Right cardiac atrium (tissue), 5 donors: ENCODE results near the gene ZNF737. TPM values are rescaled to one million over a fixed set of nuclear protein-coding genes. Genes with fewer than 3 reads are reported as not detected.
"Not testable (repeated sequence)": the region's sequence is repeated elsewhere in the genome, so short reads cannot be mapped to it uniquely, and the experiment has no call there.

Source experiments
- ATAC-seq, 2 donors: fragments of 200-7000 bp; cut with Tn5 transposase; one replicate each; pipeline versions ENCODE4 v1.8.0 to v1.9.1; 2020; ENCODE audit warnings: moderate library complexity in 2 of 2, mild to moderate bottlenecking in 1 of 2
- DNase-seq, 3 donors: peaks; one replicate each; pipeline ENCODE4 v3.0.0-alpha.2; 2020
- H3K27ac ChIP-seq: one replicate; pipeline ENCODE4 v1.5.1; 2013; ENCODE audit warnings: mild to moderate bottlenecking, low read length, control low read depth, moderate library complexity
- H3K27me3 ChIP-seq: one replicate; pipeline ENCODE4 v1.6.1; 2013; ENCODE audit not compliant: control insufficient read depth, insufficient read depth
- H3K4me1 ChIP-seq: one replicate; pipeline ENCODE4 v1.6.1; 2013; ENCODE audit warnings: low read length; ENCODE audit not compliant: control insufficient read depth, insufficient read depth
- H3K4me3 ChIP-seq: one replicate; pipeline ENCODE4 v1.5.1; 2013; ENCODE audit warnings: low read length, control low read depth
- H3K9me3 ChIP-seq: one replicate; pipeline ENCODE4 v1.6.1; 2013; ENCODE audit warnings: low read length; ENCODE audit not compliant: control insufficient read depth
- WGBS: extraction: QIAGEN DNeasy Blood & Tissue Kit; methylation state at CpG from one replicate; pipeline ENCODE4 v1.1.7; 2013; 5-methylcytosine and 5-hydroxymethylcytosine counted together
- intact Hi-C, 4 donors: fragments of 100-400 bp; cut with DNase I; formaldehyde crosslinking; loops; one replicate each; pipeline versions ENCODE4 v1.11.0 to v1.14.0; 2022 to 2023
- long read RNA-seq, 4 donors: library from polyadenylated mRNA; unstranded; transcript quantifications; one replicate each; pipeline ENCODE4 v2.0.0, GENCODE V29; 2020 to 2021
- polyA plus RNA-seq: library from polyadenylated mRNA; stranded (reverse); fragments of 200-250 nt; gene quantifications from one replicate; pipeline ENCODE4 v1.2.3, GENCODE V29; 2013
- total RNA-seq, 4 donors: library from RNA; stranded (reverse); fragmentation: NEBNext Ultra II Directional; extraction: Animal tissue kit (Norgen Biotek cat#: 25700); gene quantifications; one replicate each; pipeline ENCODE4 v1.2.1, GENCODE V29; 2021
- donor health status: healthy with polysubstance abuse.
- donor health status: DM: no; HTN: yes; CAD: no.
- donor health status: DM: no; HTN: no; CAD: no.
- donor health status: DM: no; HTN: yes; CAD: no; lungs with severe emphysema.
- donor health status: DM: yes; HTN: yes; CAD: no.

ZNF737 gene
- 1 to 10 TPM; 4.8 to 6.4 (median 5.8) TPM for total RNA-seq
- 3.6 TPM for polyA plus RNA-seq
- long read RNA-seq, donor 1, partial matches to known transcripts, result 0 of 6 reads
- long read RNA-seq, donor 1, other reads (novel, unspliced or antisense), result 5 of 6 reads
- long read RNA-seq, donor 2, partial matches to known transcripts, result 0 of 2 reads
- long read RNA-seq, donor 2, other reads (novel, unspliced or antisense), result 2 of 2 reads
- long read RNA-seq, donor 3, partial matches to known transcripts, result 0 of 2 reads
- long read RNA-seq, donor 3, other reads (novel, unspliced or antisense), result 0 of 2 reads
- long read RNA-seq, donor 4, partial matches to known transcripts, result 0 of 1 reads
- long read RNA-seq, donor 4, other reads (novel, unspliced or antisense), result 1 of 1 reads

DNA sequence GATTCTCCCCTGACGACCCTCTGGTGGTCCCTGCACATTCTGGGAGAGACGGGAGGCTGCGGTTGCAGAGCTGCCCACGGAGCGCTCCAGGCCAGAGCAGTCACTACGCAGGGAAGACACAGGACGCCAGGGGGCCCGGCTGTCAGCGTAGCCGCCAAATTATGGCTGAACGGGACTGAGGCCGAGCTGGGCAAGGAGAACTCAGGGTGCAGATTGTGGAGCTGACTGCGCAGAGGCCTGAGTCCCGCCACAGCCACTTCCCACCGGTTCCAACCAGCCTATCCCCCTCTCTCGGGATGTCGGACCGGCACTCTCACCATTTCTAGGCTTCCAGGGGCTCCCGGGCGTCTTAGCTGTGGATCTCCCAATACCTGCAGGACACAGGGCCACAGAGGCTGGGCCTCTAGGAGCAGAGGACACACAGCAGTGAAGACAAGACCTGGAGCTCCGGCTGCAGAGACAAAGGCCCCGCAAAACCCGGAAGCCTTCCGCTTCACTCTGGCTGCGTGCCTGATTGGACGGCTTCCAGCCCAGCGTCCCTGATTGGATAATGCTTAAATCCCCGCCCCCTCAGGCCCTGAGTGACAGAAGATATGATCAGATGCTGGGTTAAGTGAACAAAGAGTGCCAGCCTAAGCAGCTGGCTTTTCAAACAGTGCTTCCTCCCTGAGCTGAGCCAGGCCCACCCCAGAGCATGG, at the start of gene ZNF737:
Gene ZNF737 (minus strand): TSS at position 461 of the 698 bp plus-strand sequence. CDS start 141 bp downstream, at position 320.
- Histone ChIP-seq H3K27me3 (no peaks in the 10 kb centered on the region), H3K4me3 (peak within 1 kb of the TSS; percentile 83), H3K27ac (peak within 1 kb of the TSS; percentile 96), H3K9me3 (no peaks in the 10 kb centered on the region), H3K4me1 (peaks cover 4% of the 10 kb centered on the region)
- ATAC-seq (peak; percentile 98 to 99), DNase-seq (peak; percentile 97 to 99 (median 98))
- intact Hi-C loops, result no loop called here
- WGBS, result under 1% methylated on average over 28 of the region's 28 CpGs

DNA sequence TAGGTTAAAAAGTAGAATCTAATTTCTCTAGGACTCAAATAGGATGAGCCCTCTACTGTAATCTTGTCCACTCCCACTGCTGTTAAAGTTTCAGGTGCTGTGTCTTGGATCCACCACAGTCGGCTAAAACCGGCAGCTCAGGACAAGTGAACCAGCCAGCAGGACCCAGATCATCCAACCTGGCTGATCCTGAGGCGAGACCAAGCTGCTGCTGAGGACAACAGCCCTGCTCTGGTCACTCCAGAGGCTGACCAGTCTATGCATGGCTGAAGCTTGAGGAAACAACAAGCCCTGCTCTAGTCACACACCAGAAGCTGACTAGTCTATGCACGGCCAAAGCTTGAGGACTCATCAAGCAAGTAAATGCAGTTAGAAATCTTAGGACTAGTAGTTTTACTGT, 49.4 kb upstream of the ZNF737 start:
- 88% methylated on average over 4 of the region's 4 CpGs for WGBS

DNA sequence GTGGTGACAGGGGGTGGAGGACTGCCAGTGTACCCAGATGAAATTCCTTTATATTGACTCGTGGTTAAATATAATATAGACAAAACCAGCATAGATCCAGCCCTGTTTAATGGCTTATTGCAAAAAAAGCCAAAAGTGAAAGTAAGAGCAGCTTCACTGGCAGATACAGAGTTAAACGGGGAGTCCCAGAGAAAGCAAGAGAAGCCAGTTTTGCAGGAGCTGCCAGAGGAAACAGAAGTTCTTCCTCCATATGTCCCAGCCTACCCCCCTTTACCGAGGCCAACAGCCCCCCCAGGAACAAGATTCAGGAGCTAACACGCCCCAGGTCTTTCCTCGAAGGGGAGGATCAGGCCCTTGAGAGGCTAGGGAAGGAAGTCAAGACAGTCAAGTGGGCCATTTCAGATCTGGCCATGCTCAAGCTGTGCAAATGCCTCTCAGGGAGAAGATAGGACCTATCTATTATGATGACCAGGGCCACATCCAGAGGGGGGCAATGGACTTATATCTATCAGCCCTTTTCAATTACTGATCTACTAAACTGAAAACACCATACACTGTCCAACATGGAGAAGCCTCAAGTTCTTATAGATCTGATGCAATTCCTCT, 47.2 kb upstream of the ZNF737 start:
- H3K4me3 ChIP-seq, result peak overlapping the region; percentile 8
- H3K27ac ChIP-seq, result no peak overlapping the region
- intact Hi-C loops, result no loop called here
- no peak for ATAC-seq
- no peak for DNase-seq
- no peaks in the 10 kb centered on the region for H3K4me1 ChIP-seq
- WGBS, result 38% methylated on average over 5 of the region's 5 CpGs
- H3K9me3 ChIP-seq, result no peaks in the 10 kb centered on the region
- H3K27me3 ChIP-seq, result no peaks in the 10 kb centered on the region

More for the DNA sequence above, 49.4 kb upstream of the ZNF737 start:
- H3K4me1 ChIP-seq, ATAC-seq, DNase-seq, H3K27me3 ChIP-seq, H3K4me3 ChIP-seq, H3K9me3 ChIP-seq, H3K27ac ChIP-seq: not testable (repeated sequence)
- intact Hi-C loops, result loop anchor here in 1 of 4 donors (5.0 kb wide), 1 partner anchor 87 kb away; no protein-coding TSS in a partner anchor

DNA sequence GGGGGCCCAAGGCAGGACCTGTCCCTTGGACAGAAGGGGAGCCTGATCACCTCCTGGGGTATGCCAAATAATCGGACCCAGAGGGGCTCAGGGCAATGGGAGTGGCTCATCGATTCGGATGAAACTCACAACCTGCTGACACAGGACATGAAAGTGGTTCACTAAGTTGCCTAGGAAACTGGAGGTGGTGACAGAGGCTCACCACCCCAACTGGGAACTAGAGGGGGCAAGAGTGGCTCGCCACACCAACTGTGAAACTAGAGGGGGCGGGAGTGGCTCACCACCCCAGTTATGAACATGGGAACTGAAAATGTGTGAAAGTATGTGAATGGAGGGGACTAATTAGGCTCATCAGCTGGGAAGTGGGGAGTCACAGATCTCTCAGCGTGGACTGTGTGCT, 46.3 kb upstream of the ZNF737 start:
- ATAC-seq, result peak in 1 of 2 donors; percentile 33
- H3K27ac ChIP-seq, result no peak overlapping the region

DNA sequence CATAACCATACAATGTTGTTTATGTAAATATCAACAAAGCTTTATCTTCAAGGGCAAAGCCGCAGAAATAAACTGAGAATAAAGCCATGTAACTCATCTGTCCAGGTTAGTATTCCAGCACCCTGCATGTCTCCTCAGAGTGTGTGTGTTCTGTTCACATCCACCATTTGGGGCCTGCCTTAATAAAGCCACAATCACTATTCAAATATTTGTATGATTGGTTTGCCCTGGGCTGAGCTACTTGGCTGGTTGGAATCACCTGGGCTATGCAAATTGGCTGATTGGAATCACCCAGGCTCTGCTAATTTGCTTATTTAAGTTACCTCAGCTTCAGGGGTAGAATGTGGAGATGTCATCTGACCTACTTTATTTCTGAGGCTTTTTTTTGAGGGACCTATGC, 42.4 kb upstream of the ZNF737 start:
- H3K9me3 ChIP-seq, result no peaks in the 10 kb centered on the region
- 97% methylated on average over 1 of the region's 1 CpG for WGBS
- intact Hi-C loops, result no loop called here
- H3K27me3 ChIP-seq, result no peaks in the 10 kb centered on the region
- ATAC-seq, result no peak
- no peak for DNase-seq
- no peak overlapping the region for H3K4me3 ChIP-seq
- H3K4me1 ChIP-seq, result no peaks in the 10 kb centered on the region
- no peak overlapping the region for H3K27ac ChIP-seq

More for the DNA sequence above, 46.3 kb upstream of the ZNF737 start:
- Histone ChIP-seq H3K4me1 (no peaks in the 10 kb centered on the region), H3K9me3 (no peaks in the 10 kb centered on the region), H3K4me3 (no peak overlapping the region), H3K27me3 (no peaks in the 10 kb centered on the region)
- intact Hi-C loops, result no loop called here
- WGBS, result 79% methylated on average over 6 of the region's 6 CpGs
- DNase-seq, result no peak

DNA sequence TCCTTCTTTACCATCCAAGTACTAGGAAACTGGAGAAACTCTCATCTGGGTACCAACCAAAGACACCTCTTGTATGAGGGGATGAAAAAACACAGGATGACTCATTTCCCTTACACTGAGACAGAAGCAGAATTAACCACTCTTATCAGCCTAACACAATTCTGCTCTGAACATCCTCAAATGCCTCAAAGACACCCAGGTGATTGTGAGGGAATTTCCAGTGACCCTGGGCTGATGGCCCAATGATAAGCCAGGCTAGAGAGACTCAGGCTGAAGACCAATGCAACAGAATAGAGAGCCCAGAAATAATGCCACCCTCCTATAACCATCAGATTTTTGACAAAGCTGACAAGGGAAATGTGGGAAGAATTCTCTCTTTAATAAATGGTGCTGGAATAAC, 7.0 kb downstream of the ZNF737 start:
- intact Hi-C loops, result no loop called here
- no peak for DNase-seq
- H3K27me3 ChIP-seq, result no peaks in the 10 kb centered on the region
- no peak overlapping the region for H3K27ac ChIP-seq
- no peak overlapping the region for H3K4me3 ChIP-seq
- H3K4me1 ChIP-seq, result peaks cover 2% of the 10 kb centered on the region
- no peak for ATAC-seq
- H3K9me3 ChIP-seq, result no peaks in the 10 kb centered on the region

DNA sequence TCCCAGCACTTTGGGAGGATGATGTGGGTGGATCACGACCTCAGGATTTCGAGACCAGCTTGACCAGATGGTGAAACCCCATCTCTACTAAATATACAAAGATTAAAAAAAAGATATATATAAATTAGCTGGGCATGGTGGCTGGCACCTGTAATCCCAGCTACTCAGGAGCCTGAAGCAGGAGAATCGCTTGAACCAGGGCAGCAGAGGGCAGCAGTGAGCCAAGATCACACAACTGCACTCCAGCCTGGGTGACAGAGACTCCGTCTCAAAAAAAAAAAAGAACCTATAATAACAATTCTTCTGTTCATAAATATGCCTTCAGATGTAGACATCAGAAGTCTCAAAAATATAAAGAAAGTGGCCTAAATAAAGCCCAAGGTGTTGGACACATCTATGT, 7.6 kb downstream of the ZNF737 start:
- intact Hi-C loops, result no loop called here
- 57% methylated on average over 4 of the region's 4 CpGs for WGBS
- peaks cover 2% of the 10 kb centered on the region for H3K9me3 ChIP-seq

DNA sequence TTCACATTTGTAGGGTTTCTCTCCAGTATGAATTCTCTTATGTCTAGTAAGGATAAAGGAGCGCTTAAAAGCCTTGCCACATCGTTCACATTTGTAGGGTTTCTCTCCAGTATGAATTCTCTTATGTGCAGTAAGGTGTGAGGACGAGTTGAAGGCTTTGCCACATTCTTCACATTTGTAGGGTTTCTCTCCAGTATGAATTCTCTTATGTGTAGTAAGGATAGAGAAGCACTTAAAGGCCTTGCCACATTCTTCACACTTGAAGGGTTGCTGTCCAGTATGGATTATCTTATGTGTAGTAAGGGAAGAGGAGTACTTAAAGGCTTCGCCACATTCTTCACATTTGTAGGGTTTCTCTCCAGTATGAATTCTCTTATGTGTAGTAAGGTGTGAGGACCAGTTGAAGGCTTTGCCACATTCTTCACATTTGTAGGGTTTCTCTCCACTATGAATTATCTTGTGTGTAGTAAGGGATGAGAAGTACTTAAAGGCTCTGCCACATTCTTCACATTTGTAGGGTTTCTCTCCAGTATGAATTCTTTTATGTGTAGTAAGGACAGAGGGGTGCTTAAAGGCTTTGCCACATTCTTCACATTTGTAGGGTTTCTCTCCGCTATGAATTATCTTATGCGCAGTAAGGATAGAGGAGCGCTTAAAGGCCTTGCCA, 20.8 kb downstream of the ZNF737 start:
- 98% methylated on average over 7 of the region's 7 CpGs for WGBS
- ATAC-seq, DNase-seq, H3K27ac ChIP-seq, H3K27me3 ChIP-seq, H3K4me1 ChIP-seq, intact Hi-C loops, H3K4me3 ChIP-seq: not testable (repeated sequence)
- peaks cover 24% of the 10 kb centered on the region for H3K9me3 ChIP-seq

More for the DNA sequence above, 7.6 kb downstream of the ZNF737 start:
- no peaks in the 10 kb centered on the region for H3K27me3 ChIP-seq
- DNase-seq (peak in 2 of 3 donors; percentile 58 to 77), ATAC-seq (no peak)
- H3K4me1 ChIP-seq, result peaks cover under 1% of the 10 kb centered on the region
- H3K27ac ChIP-seq, result no peak overlapping the region
- H3K4me3 ChIP-seq, result no peak overlapping the region

DNA sequence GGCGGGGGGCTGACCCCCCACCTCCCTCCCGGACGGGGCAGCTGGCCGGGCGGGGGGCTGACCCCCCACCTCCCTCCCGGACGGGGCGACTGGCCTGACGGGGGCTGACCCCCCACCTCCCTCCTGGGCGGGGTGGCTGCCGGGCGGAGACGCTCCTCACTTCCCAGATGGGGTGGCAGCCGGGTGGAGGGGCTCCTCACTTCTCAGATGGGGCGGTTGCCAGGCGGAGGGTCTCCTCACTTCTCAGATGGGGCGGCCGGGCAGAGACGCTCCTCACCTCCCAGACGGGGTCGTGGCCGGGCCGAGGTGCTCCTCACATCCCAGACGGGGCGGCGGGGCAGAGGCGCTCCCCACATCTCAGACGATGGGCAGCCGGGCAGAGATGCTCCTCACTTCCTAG, 35.3 kb downstream of the ZNF737 start:
- H3K27ac ChIP-seq, H3K27me3 ChIP-seq, H3K4me1 ChIP-seq, H3K4me3 ChIP-seq, intact Hi-C loops, ATAC-seq: not testable (repeated sequence)
- 95% methylated on average over 26 of the region's 29 CpGs for WGBS
- peaks cover 11% of the 10 kb centered on the region for H3K9me3 ChIP-seq
- DNase-seq, result peak in 1 of 3 donors; percentile 14

DNA sequence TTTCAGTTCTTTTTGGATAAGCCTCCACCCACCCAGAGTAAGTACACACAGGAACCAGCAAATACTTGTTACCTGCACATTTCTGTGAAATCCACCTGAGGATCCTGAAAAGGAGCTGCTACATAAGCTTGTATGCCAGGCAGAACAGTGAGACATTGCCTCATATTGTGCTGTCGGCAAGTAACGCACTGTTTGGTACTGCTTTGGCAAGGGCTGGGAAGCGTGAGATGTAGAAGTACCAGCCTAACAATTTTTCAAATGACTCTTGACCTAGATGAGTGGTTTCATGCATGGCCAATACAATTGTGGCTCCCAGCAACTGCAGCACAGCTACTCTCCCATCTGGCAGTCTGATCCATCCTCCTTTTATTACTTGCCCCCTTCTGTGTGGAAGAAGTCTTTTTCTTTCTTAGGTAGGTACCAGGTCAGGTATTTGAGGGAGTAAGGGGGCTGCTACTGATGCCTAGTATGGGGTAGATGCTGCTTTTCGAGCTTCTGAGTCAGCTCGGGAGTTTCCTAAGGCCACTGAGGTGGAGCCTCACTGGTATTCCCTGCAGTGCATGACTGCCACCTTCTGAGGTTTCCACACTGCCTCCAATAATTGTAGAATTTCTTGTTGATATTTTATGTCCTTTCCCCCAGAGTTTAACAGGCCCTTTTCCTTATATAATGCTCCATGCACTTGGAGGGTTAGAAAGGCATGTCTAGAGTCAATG, 52.2 kb downstream of the ZNF737 start:
- WGBS, result 72% methylated on average over 5 of the region's 5 CpGs
- intact Hi-C loops, result no loop called here
- Histone ChIP-seq H3K27ac (no peak overlapping the region), H3K9me3 (no peaks in the 10 kb centered on the region), H3K4me1 (no peaks in the 10 kb centered on the region), H3K4me3 (no peak overlapping the region), H3K27me3 (no peaks in the 10 kb centered on the region)
- DNase-seq, result no peak
- no peak for ATAC-seq
